ENCODE measurements around the gene LIN7A.

LIN7A gene

DNA sequence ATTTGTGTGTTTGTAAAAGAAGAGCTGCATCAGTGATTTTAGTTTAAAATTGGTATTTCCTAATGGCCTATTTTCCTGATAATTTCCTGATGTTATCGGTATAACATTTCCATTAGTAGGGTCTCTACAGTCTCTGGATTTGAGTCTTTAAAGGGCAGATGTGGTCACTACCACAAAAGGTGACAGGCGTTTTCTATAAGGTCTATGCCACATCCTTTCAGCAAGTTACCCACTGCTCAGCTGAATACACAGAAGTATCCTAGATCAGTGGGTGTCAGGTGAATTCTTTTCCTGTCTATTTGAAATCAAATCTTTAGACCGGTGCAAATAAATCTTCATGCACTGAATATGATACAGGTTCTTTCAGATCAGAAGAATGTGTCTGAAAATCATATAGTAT, 90.2 kb downstream of the LIN7A start:
- H2BK5ac ChIP-seq (ENCODE audit: low read depth, low read length, poor library complexity, severe bottlenecking), result no peak overlapping the region

DNA sequence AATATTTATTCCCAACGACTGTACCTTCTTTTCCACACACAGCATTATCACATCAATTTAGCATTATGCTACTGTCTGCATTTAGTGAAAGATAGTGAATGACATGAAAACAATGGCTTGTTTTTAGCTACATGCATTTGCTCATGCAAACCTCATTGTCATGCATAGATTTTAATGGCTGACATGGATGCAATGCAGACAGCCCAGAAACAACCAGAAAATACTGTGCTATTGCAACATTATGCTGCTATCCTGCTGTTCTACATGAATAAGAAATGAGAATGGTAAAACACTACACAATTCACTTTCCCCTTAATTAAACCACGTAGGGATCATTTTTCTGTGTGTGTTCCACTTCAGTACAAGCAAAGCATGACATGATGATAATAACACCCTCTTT, 90.8 kb downstream of the LIN7A start:
- Histone ChIP-seq H3K4me3 (ENCODE audit: insufficient read depth in 1 of 2, low read depth in 1 of 2, low read length in 2 of 2) (no peak overlapping the region), H3K23ac (ENCODE audit: low read length in 2 of 2) (no peak overlapping the region), H3K79me1 (replicated peaks; ENCODE audit: low read length, poor library complexity, severe bottlenecking) (peaks cover 6% of the 10 kb centered on the region), H2BK15ac (ENCODE audit: low read depth, poor library complexity, severe bottlenecking) (no peak overlapping the region), H3K4me1 (ENCODE audit: control insufficient read depth, insufficient read depth, low read depth, low read length) (no peaks in the 10 kb centered on the region), H3K36me3 (ENCODE audit: control insufficient read depth in 1 of 2, insufficient read depth in 2 of 2, low read depth in 1 of 2, low read length in 2 of 2) (no peaks in the 10 kb centered on the region), H2BK5ac (ENCODE audit: low read depth, low read length, poor library complexity, severe bottlenecking) (no peak overlapping the region), H3K9ac (ENCODE audit: low read length) (no peak overlapping the region), H3K4ac (ENCODE audit: low read depth in 1 of 2, low read length in 2 of 2) (no peak overlapping the region), H3K9me3 (ENCODE audit: control insufficient read depth, low read length) (no peaks in the 10 kb centered on the region), H3K27ac (ENCODE audit: low read length, poor library complexity, severe bottlenecking) (no peak overlapping the region), H2AK5ac (ENCODE audit: low read length, severe bottlenecking) (no peak overlapping the region), H2AFZ (ENCODE audit: low read depth, low read length) (no peak overlapping the region), H4K8ac (ENCODE audit: low read length) (no peak overlapping the region), H2BK120ac (ENCODE audit: low read depth, low read length) (no peak overlapping the region), H3K14ac (ENCODE audit: low read length in 2 of 2) (no peak overlapping the region), H2BK12ac (ENCODE audit: low read length in 2 of 2) (no peak overlapping the region), H3K18ac (ENCODE audit: low read depth in 1 of 2, low read length in 2 of 2) (no peak overlapping the region), H3K27me3 (ENCODE audit: control insufficient read depth in 1 of 2, insufficient read depth in 1 of 2, low read length in 2 of 2) (no peaks in the 10 kb centered on the region), H4K91ac (ENCODE audit: low read length) (no peak overlapping the region), H3K4me2 (ENCODE audit: low read length, poor library complexity, severe bottlenecking) (no peak overlapping the region)
- WGBS, result 42% methylated on average over 1 of the region's 2 CpGs
- DNase-seq, result no peak

More for the DNA sequence above, 90.2 kb downstream of the LIN7A start:
- no peak overlapping the region for H3K27ac ChIP-seq (ENCODE audit: low read length, poor library complexity, severe bottlenecking)
- no peak overlapping the region for H4K8ac ChIP-seq (ENCODE audit: low read length)
- no peak overlapping the region for H3K9ac ChIP-seq (ENCODE audit: low read length)
- H4K91ac ChIP-seq (ENCODE audit: low read length), result no peak overlapping the region
- H3K14ac ChIP-seq (ENCODE audit: low read length in 2 of 2), result no peak overlapping the region
- no peak overlapping the region for H2BK15ac ChIP-seq (ENCODE audit: low read depth, poor library complexity, severe bottlenecking)
- no peak overlapping the region for H2AFZ ChIP-seq (ENCODE audit: low read depth, low read length)
- DNase-seq, result no peak
- H3K23ac ChIP-seq (ENCODE audit: low read length in 2 of 2), result no peak overlapping the region
- H3K4me2 ChIP-seq (ENCODE audit: low read length, poor library complexity, severe bottlenecking), result no peak overlapping the region
- peaks cover 6% of the 10 kb centered on the region for H3K79me1 ChIP-seq (replicated peaks; ENCODE audit: low read length, poor library complexity, severe bottlenecking)
- H3K27me3 ChIP-seq (ENCODE audit: control insufficient read depth in 1 of 2, insufficient read depth in 1 of 2, low read length in 2 of 2), result no peaks in the 10 kb centered on the region
- H3K4me3 ChIP-seq (ENCODE audit: insufficient read depth in 1 of 2, low read depth in 1 of 2, low read length in 2 of 2), result no peak overlapping the region
- no peak overlapping the region for H2BK120ac ChIP-seq (ENCODE audit: low read depth, low read length)
- H2BK12ac ChIP-seq (ENCODE audit: low read length in 2 of 2), result no peak overlapping the region
- H3K36me3 ChIP-seq (ENCODE audit: control insufficient read depth in 1 of 2, insufficient read depth in 2 of 2, low read depth in 1 of 2, low read length in 2 of 2), result no peaks in the 10 kb centered on the region
- H3K18ac ChIP-seq (ENCODE audit: low read depth in 1 of 2, low read length in 2 of 2), result no peak overlapping the region
- 67% methylated on average over 1 of the region's 3 CpGs for WGBS
- H3K4me1 ChIP-seq (ENCODE audit: control insufficient read depth, insufficient read depth, low read depth, low read length), result no peaks in the 10 kb centered on the region
- no peaks in the 10 kb centered on the region for H3K9me3 ChIP-seq (ENCODE audit: control insufficient read depth, low read length)
- H3K4ac ChIP-seq (ENCODE audit: low read depth in 1 of 2, low read length in 2 of 2), result no peak overlapping the region
- H2AK5ac ChIP-seq (ENCODE audit: low read length, severe bottlenecking), result no peak overlapping the region

DNA sequence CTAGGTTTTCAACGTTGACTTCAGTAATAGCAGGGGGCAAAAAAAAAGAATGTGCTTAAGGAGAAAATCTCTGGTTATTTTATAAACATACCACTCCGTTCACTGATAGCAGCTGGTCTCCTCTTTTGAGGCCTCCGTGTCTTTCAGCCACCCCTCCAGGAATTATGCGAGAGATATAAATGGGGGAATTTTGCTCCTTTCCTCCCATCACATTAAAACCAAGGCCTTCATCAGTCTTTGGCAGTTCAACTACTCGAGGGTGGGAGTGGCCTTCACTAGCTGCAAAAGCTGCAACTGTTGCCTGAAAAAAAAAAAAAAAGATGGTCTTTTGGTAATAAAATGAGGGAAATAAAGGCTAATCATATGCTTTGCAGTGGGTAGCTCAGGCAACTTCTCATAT, 92.1 kb downstream of the LIN7A start:
- H3K27me3 ChIP-seq (ENCODE audit: control insufficient read depth in 1 of 2, insufficient read depth in 1 of 2, low read length in 2 of 2), result no peaks in the 10 kb centered on the region
- no peaks in the 10 kb centered on the region for H3K36me3 ChIP-seq (ENCODE audit: control insufficient read depth in 1 of 2, insufficient read depth in 2 of 2, low read depth in 1 of 2, low read length in 2 of 2)
- no peak overlapping the region for H3K14ac ChIP-seq (ENCODE audit: low read length in 2 of 2)
- no peak overlapping the region for H3K23ac ChIP-seq (ENCODE audit: low read length in 2 of 2)
- H3K18ac ChIP-seq (ENCODE audit: low read depth in 1 of 2, low read length in 2 of 2), result no peak overlapping the region
- no peaks in the 10 kb centered on the region for H3K9me3 ChIP-seq (ENCODE audit: control insufficient read depth, low read length)
- no peak overlapping the region for H2BK15ac ChIP-seq (ENCODE audit: low read depth, poor library complexity, severe bottlenecking)
- no peak overlapping the region for H4K8ac ChIP-seq (ENCODE audit: low read length)
- no peak overlapping the region for H2AFZ ChIP-seq (ENCODE audit: low read depth, low read length)
- H2BK5ac ChIP-seq (ENCODE audit: low read depth, low read length, poor library complexity, severe bottlenecking), result no peak overlapping the region
- H4K91ac ChIP-seq (ENCODE audit: low read length), result no peak overlapping the region
- no peak overlapping the region for H3K27ac ChIP-seq (ENCODE audit: low read length, poor library complexity, severe bottlenecking)
- DNase-seq, result no peak
- no peak overlapping the region for H2AK5ac ChIP-seq (ENCODE audit: low read length, severe bottlenecking)
- no peak overlapping the region for H2BK12ac ChIP-seq (ENCODE audit: low read length in 2 of 2)
- H3K4me3 ChIP-seq (ENCODE audit: insufficient read depth in 1 of 2, low read depth in 1 of 2, low read length in 2 of 2), result no peak overlapping the region
- H3K4me1 ChIP-seq (ENCODE audit: control insufficient read depth, insufficient read depth, low read depth, low read length), result no peaks in the 10 kb centered on the region
- H3K79me1 ChIP-seq (replicated peaks; ENCODE audit: low read length, poor library complexity, severe bottlenecking), result peaks cover 6% of the 10 kb centered on the region
- H3K9ac ChIP-seq (ENCODE audit: low read length), result no peak overlapping the region
- H3K4me2 ChIP-seq (ENCODE audit: low read length, poor library complexity, severe bottlenecking), result no peak overlapping the region
- H3K4ac ChIP-seq (ENCODE audit: low read depth in 1 of 2, low read length in 2 of 2), result no peak overlapping the region
- 63% methylated on average over 1 of the region's 5 CpGs for WGBS
- H2BK120ac ChIP-seq (ENCODE audit: low read depth, low read length), result no peak overlapping the region

- Histone ChIP-seq H3K4me1 (ENCODE audit: control insufficient read depth, insufficient read depth, low read depth, low read length) (no peaks in the 10 kb centered on the region), H3K18ac (ENCODE audit: low read depth in 1 of 2, low read length in 2 of 2) (no peak overlapping the region), H3K23ac (ENCODE audit: low read length in 2 of 2) (no peak overlapping the region), H3K4me2 (ENCODE audit: low read length, poor library complexity, severe bottlenecking) (no peak overlapping the region), H3K79me1 (replicated peaks; ENCODE audit: low read length, poor library complexity, severe bottlenecking) (no peaks in the 10 kb centered on the region), H2BK5ac (ENCODE audit: low read depth, low read length, poor library complexity, severe bottlenecking) (no peak overlapping the region), H3K27ac (ENCODE audit: low read length, poor library complexity, severe bottlenecking) (no peak overlapping the region), H3K9me3 (ENCODE audit: control insufficient read depth, low read length) (no peaks in the 10 kb centered on the region), H2BK12ac (ENCODE audit: low read length in 2 of 2) (no peak overlapping the region), H3K4me3 (ENCODE audit: insufficient read depth in 1 of 2, low read depth in 1 of 2, low read length in 2 of 2) (no peak overlapping the region), H2BK15ac (ENCODE audit: low read depth, poor library complexity, severe bottlenecking) (no peak overlapping the region), H2BK120ac (ENCODE audit: low read depth, low read length) (no peak overlapping the region), H2AFZ (ENCODE audit: low read depth, low read length) (no peak overlapping the region), H3K36me3 (ENCODE audit: control insufficient read depth in 1 of 2, insufficient read depth in 2 of 2, low read depth in 1 of 2, low read length in 2 of 2) (no peaks in the 10 kb centered on the region), H3K4ac (ENCODE audit: low read depth in 1 of 2, low read length in 2 of 2) (no peak overlapping the region), H4K8ac (ENCODE audit: low read length) (no peak overlapping the region), H3K14ac (ENCODE audit: low read length in 2 of 2) (no peak overlapping the region), H4K91ac (ENCODE audit: low read length) (no peak overlapping the region), H3K27me3 (ENCODE audit: control insufficient read depth in 1 of 2, insufficient read depth in 1 of 2, low read length in 2 of 2) (no peaks in the 10 kb centered on the region), H3K9ac (ENCODE audit: low read length) (no peak overlapping the region), H2AK5ac (ENCODE audit: low read length, severe bottlenecking) (no peak overlapping the region)
- WGBS, result no CpG with 5 or more reads among the region's 1 CpG
- DNase-seq, result no peak
Observed at GRCh38 chr12:80843969-80844368, 93.8 kb downstream of the LIN7A start.

Measured in mesenchymal stem cell (in vitro differentiated cells and primary cell).